ENCODE measurements around the gene TRIM42.

GRCh38 chr3:140742116-140742515 is 64.3 kb downstream of the TRIM42 start:
- TF ChIP-seq CTCF (IDR thresholded peaks at IDR 0.05) (no peak), EZH2 (IDR thresholded peaks at IDR 0.05; ENCODE audit: borderline replicate concordance, insufficient read depth, low read depth, low read length, poor library complexity, severe bottlenecking) (no peak)

Data from B cell (primary cell).